HEK293 (cell line): Measurements from ENCODE around the gene LMCD1.
A peak's percentile ranks its signal among the peaks of the same experiment; 100 is the strongest.

Experiments used
- CTCF ChIA-PET: fragments of 350-600 bp; formaldehyde crosslinking; extraction: SDS; loops from one replicate; lab custom pipeline; 2021; ENCODE audit warnings: antibody characterized with exemption; lab: Yijun Ruan, JAX
- POLR2A ChIA-PET: fragments of 300-600 bp; formaldehyde crosslinking; extraction: SDS; loops from one replicate; lab custom pipeline; 2020; ENCODE audit warnings: antibody characterized with exemption, inconsistent platforms; lab: Yijun Ruan, JAX
- H3K27ac ChIP-seq: fragments of 200-500 bp; sonication (Bioruptor generic); 2 replicates; pipeline ENCODE4 v1.5.1; 2014; ENCODE audit warnings: low read depth, low read length, control low read depth, inconsistent platforms; ENCODE audit errors: extremely low read depth
- H3K36me3 ChIP-seq, 2 experiments: fragments of 200-500 bp in 1 of 2; sonication (Bioruptor generic) in 1 of 2; 1 replicate in 1 of 2; 2 replicates in 1 of 2; pipeline ENCODE4 v1.5.1; 2014 to 2017; ENCODE audit warnings: inconsistent platforms in 2 of 2, low read length in 2 of 2; ENCODE audit not compliant: control insufficient read depth in 2 of 2, insufficient read depth in 1 of 2
- H3K4me1 ChIP-seq: fragments of 200-500 bp; sonication (Bioruptor generic); 2 replicates; pipeline ENCODE4 v1.5.1; 2014; ENCODE audit warnings: mild to moderate bottlenecking, low read length, inconsistent platforms; ENCODE audit not compliant: control insufficient read depth, insufficient read depth
- H3K4me3 ChIP-seq: 2 replicates; pipeline ENCODE4 v1.5.1; 2011; ENCODE audit warnings: low read depth, mild to moderate bottlenecking, control low read depth, low read length, moderate library complexity
- H3K9me3 ChIP-seq: fragments of 200-500 bp; sonication (Bioruptor generic); 2 replicates; pipeline ENCODE4 v1.5.1; 2014; ENCODE audit warnings: low read depth, low read length, inconsistent platforms; ENCODE audit not compliant: control insufficient read depth, insufficient read depth
- BCL11A ChIP-seq: fragments of 450-650 bp; formaldehyde crosslinking; IDR thresholded peaks from 2 replicates; pipeline ENCODE4 v1.5.1; 2016; ENCODE audit warnings: low read depth, missing biosample characterization, missing genetic modification characterization
- FEZF1 ChIP-seq: fragments of 450-650 bp; formaldehyde crosslinking; IDR thresholded peaks from 2 replicates; pipeline ENCODE4 v1.5.1; 2016; ENCODE audit warnings: missing biosample characterization, missing genetic modification characterization
- GLIS2 ChIP-seq: fragments of 450-650 bp; formaldehyde crosslinking; IDR thresholded peaks from 2 replicates; pipeline ENCODE4 v1.5.1; 2016; ENCODE audit warnings: missing biosample characterization, missing genetic modification characterization
- KLF17 ChIP-seq: fragments of 450-650 bp; formaldehyde crosslinking; IDR thresholded peaks from 2 replicates; pipeline ENCODE4 v1.5.1; 2016; ENCODE audit warnings: missing biosample characterization, missing genetic modification characterization
- ZBTB20 ChIP-seq: fragments of 450-650 bp; formaldehyde crosslinking; IDR thresholded peaks from 2 replicates; pipeline ENCODE4 v1.5.1; 2016; ENCODE audit warnings: missing biosample characterization, missing genetic modification characterization
- ZBTB26 ChIP-seq: fragments of 450-650 bp; formaldehyde crosslinking; optimal IDR thresholded peaks from 2 replicates; pipeline ENCODE3; 2016; ENCODE audit warnings: missing biosample characterization, mild to moderate bottlenecking, missing genetic modification characterization
- ZFHX2 ChIP-seq: fragments of 450-650 bp; formaldehyde crosslinking; conservative IDR thresholded peaks from 2 replicates; pipeline ENCODE4 v1.5.1; 2016; ENCODE audit warnings: missing biosample characterization, missing genetic modification characterization
- ZFP69B ChIP-seq: fragments of 450-650 bp; formaldehyde crosslinking; IDR thresholded peaks from 2 replicates; pipeline ENCODE4 v1.5.1; 2016; ENCODE audit warnings: missing biosample characterization, missing genetic modification characterization
- ZNF146 ChIP-seq: fragments of 450-650 bp; formaldehyde crosslinking; IDR thresholded peaks from 2 replicates; pipeline ENCODE4 v1.5.1; 2016; ENCODE audit warnings: missing biosample characterization, missing genetic modification characterization
- ZNF223 ChIP-seq: fragments of 450-650 bp; formaldehyde crosslinking; IDR thresholded peaks from 2 replicates; pipeline ENCODE4 v1.5.1; 2016; ENCODE audit warnings: missing biosample characterization, missing genetic modification characterization
- ZNF24 ChIP-seq: fragments of 450-650 bp; formaldehyde crosslinking; IDR thresholded peaks from 2 replicates; pipeline ENCODE4 v1.5.1; 2016; ENCODE audit warnings: missing biosample characterization, missing genetic modification characterization
- ZNF266 ChIP-seq: fragments of 450-650 bp; formaldehyde crosslinking; IDR thresholded peaks from 2 replicates; pipeline ENCODE4 v1.5.1; 2016; ENCODE audit warnings: missing biosample characterization, missing genetic modification characterization, low read depth
- ZNF280D ChIP-seq: fragments of 450-650 bp; formaldehyde crosslinking; IDR thresholded peaks from 2 replicates; pipeline ENCODE4 v1.5.1; 2016; ENCODE audit warnings: missing biosample characterization, missing genetic modification characterization
- ZNF513 ChIP-seq: fragments of 450-650 bp; IDR thresholded peaks from 2 replicates; pipeline ENCODE4 v1.5.1; 2018; ENCODE audit warnings: missing biosample characterization, missing genetic modification characterization
- ZNF561 ChIP-seq: fragments of 450-650 bp; IDR thresholded peaks from 2 replicates; pipeline ENCODE4 v1.5.1; 2018; ENCODE audit warnings: missing biosample characterization, missing genetic modification characterization, borderline replicate concordance
- ZNF624 ChIP-seq: fragments of 450-650 bp; formaldehyde crosslinking; IDR thresholded peaks from 2 replicates; pipeline ENCODE4 v1.5.1; 2017; ENCODE audit warnings: missing biosample characterization, missing genetic modification characterization
- ZNF629 ChIP-seq: fragments of 450-650 bp; formaldehyde crosslinking; IDR thresholded peaks from 2 replicates; pipeline ENCODE4 v1.5.1; 2017; ENCODE audit warnings: missing biosample characterization, missing genetic modification characterization
- ZNF768 ChIP-seq: fragments of 450-650 bp; formaldehyde crosslinking; IDR thresholded peaks from 2 replicates; pipeline ENCODE4 v1.5.1; 2018; ENCODE audit warnings: missing biosample characterization, mild to moderate bottlenecking, missing genetic modification characterization
- ZNF843 ChIP-seq: fragments of 450-650 bp; formaldehyde crosslinking; IDR thresholded peaks from 2 replicates; pipeline ENCODE4 v1.5.1; 2016; ENCODE audit warnings: missing biosample characterization, missing genetic modification characterization

Gene LMCD1

GRCh38 chr3:8596321-8597218 lies 94.9 kb downstream of the LMCD1 start:
- Histone ChIP-seq H3K27ac (no peak overlapping the region), H3K36me3 (no peaks in the 10 kb centered on the region), H3K9me3 (no peaks in the 10 kb centered on the region), H3K4me3 (no peak overlapping the region), H3K4me1 (no peaks in the 10 kb centered on the region)
- CTCF ChIA-PET: interaction anchor here (0.8 to 1.8 kb wide), 2 partner anchors 152 to 179 kb away, joined by 3 to 4 read pairs; no protein-coding TSS in a partner anchor
- POLR2A ChIA-PET: no interaction called here
- TF ChIP-seq ZNF223 (tag by site-specific recombination): no peak
- TF ChIP-seq ZNF768 (tag by site-specific recombination): no peak
- no peak for TF ChIP-seq ZNF843 (tag by site-specific recombination)
- no peak for TF ChIP-seq ZBTB26
- TF ChIP-seq KLF17 (tag by site-specific recombination): no peak
- TF ChIP-seq ZNF146 (tag by site-specific recombination): no peak
- TF ChIP-seq ZFP69B (tag by site-specific recombination): no peak
- TF ChIP-seq ZNF513 (tag by site-specific recombination): no peak
- TF ChIP-seq ZNF561 (tag by site-specific recombination): no peak
- TF ChIP-seq ZFHX2 (tag by site-specific recombination): no peak
- TF ChIP-seq GLIS2 (tag by site-specific recombination): no peak
- no peak for TF ChIP-seq BCL11A (tag by site-specific recombination)
- TF ChIP-seq ZNF624 (tag by site-specific recombination): no peak

GRCh38 chr3:8597219-8597853 lies 95.7 kb downstream of the LMCD1 start:
- H3K4me3 ChIP-seq: no peak overlapping the region
- H3K9me3 ChIP-seq: no peaks in the 10 kb centered on the region
- H3K27ac ChIP-seq: no peak overlapping the region
- ChIA-PET POLR2A (no interaction called here), CTCF (interaction anchor here (0.8 to 1.8 kb wide), 2 partner anchors 153 to 180 kb away, joined by 3 to 4 read pairs; no protein-coding TSS in a partner anchor)
- H3K4me1 ChIP-seq: no peaks in the 10 kb centered on the region
- no peaks in the 10 kb centered on the region for H3K36me3 ChIP-seq
- TF ChIP-seq ZNF280D: no peak
- TF ChIP-seq ZNF768 (tag by site-specific recombination): peak; percentile 57; the same call in 1 of the 2 replicates
- no peak for TF ChIP-seq ZBTB20 (tag by site-specific recombination)
- no peak for TF ChIP-seq FEZF1 (tag by site-specific recombination)
- no peak for TF ChIP-seq ZNF24 (tag by site-specific recombination)
- TF ChIP-seq ZNF266 (tag by site-specific recombination): no peak
- no peak for TF ChIP-seq ZNF629 (tag by site-specific recombination)
- TF ChIP-seq, all 188 proteins: peak for 1
